Midbrain (tissue), 1 donor: ENCODE results near the gene CARD10.
A peak's percentile ranks its signal among the peaks of the same experiment; 100 is the strongest.

Experiments
- DNase-seq: peaks from one replicate; lab custom pipeline; 2025; lab: John Stamatoyannopoulos, UW

The CARD10 gene

GRCh38 chr22:37467391-37467955 lies 51.7 kb downstream of the CARD10 start:
- no peak for DNase-seq

- no peak for DNase-seq
Measured at GRCh38 chr22:37464181-37464580, 55.0 kb downstream of the CARD10 start.

GRCh38 chr22:37462983-37463382 lies 56.2 kb downstream of the CARD10 start:
- no peak for DNase-seq

- no peak for DNase-seq
Measured at GRCh38 chr22:37462436-37462835, 56.8 kb downstream of the CARD10 start.

GRCh38 chr22:37461961-37462360 lies 57.3 kb downstream of the CARD10 start:
- no peak for DNase-seq

- no peak for DNase-seq
Measured at GRCh38 chr22:37460684-37461083, 58.5 kb downstream of the CARD10 start.

GRCh38 chr22:37459206-37459605 lies 60.0 kb downstream of the CARD10 start:
- no peak for DNase-seq

GRCh38 chr22:37457093-37457893 lies 61.9 kb downstream of the CARD10 start:
- peak; percentile 26 for DNase-seq

- no peak for DNase-seq
Measured at GRCh38 chr22:37456346-37456745, 62.9 kb downstream of the CARD10 start.

GRCh38 chr22:37455896-37456295 lies 63.3 kb downstream of the CARD10 start:
- DNase-seq: no peak

- DNase-seq: no peak
Measured at GRCh38 chr22:37454857-37455686, 64.1 kb downstream of the CARD10 start.

- no peak for DNase-seq
Measured at GRCh38 chr22:37453696-37454095, 65.5 kb downstream of the CARD10 start.

GRCh38 chr22:37451218-37451617 lies 68.0 kb downstream of the CARD10 start:
- DNase-seq: no peak

- DNase-seq: no peak
Measured at GRCh38 chr22:37449331-37450001, 69.7 kb downstream of the CARD10 start.

GRCh38 chr22:37448516-37449127 lies 70.6 kb downstream of the CARD10 start:
- DNase-seq: no peak

GRCh38 chr22:37445501-37445900 lies 73.7 kb downstream of the CARD10 start:
- DNase-seq: no peak

- DNase-seq: no peak
Measured at GRCh38 chr22:37443977-37444376, 75.2 kb downstream of the CARD10 start.

- no peak for DNase-seq
Measured at GRCh38 chr22:37443086-37443485, 76.1 kb downstream of the CARD10 start.

GRCh38 chr22:37442537-37442936 lies 76.7 kb downstream of the CARD10 start:
- DNase-seq: no peak

- no peak for DNase-seq
Measured at GRCh38 chr22:37442135-37442534, 77.1 kb downstream of the CARD10 start.

- no peak for DNase-seq
Measured at GRCh38 chr22:37440875-37441274, 78.3 kb downstream of the CARD10 start.
